DOHH2 (cell line): ENCODE measurements around the gene ADGRE1.

ENCODE experiments used
- H3F3A ChIP-seq: fragments of 200-600 bp; sonication (generic), shearing (Covaris generic); 2 replicates; pipeline ENCODE4 v1.6.0; 2016; ENCODE audit warnings: antibody characterized with exemption, mild to moderate bottlenecking; ENCODE audit not compliant: control insufficient read depth, insufficient read depth
- H3K27ac ChIP-seq: fragments of 200-600 bp; sonication (generic); 2 replicates; pipeline ENCODE4 v1.5.1; 2014; ENCODE audit warnings: low read depth, mild to moderate bottlenecking, low read length, moderate library complexity
- H3K27me3 ChIP-seq: fragments of 200-600 bp; sonication (generic); 2 replicates; pipeline ENCODE4 v1.6.1; 2014; ENCODE audit warnings: mild to moderate bottlenecking, low read length, mixed read lengths; ENCODE audit not compliant: control insufficient read depth
- H3K36me3 ChIP-seq: fragments of 200-600 bp; sonication (generic); 2 replicates; pipeline ENCODE4 v1.6.1; 2014; ENCODE audit warnings: mild to moderate bottlenecking, low read length, moderate library complexity, mixed read lengths; ENCODE audit not compliant: control insufficient read depth
- H3K4me1 ChIP-seq: fragments of 200-600 bp; sonication (generic); 2 replicates; pipeline ENCODE4 v1.6.1; 2014; ENCODE audit warnings: mild to moderate bottlenecking, low read length, mixed read lengths; ENCODE audit not compliant: control insufficient read depth
- H3K4me2 ChIP-seq: fragments of 200-600 bp; sonication (generic); 2 replicates; pipeline ENCODE4 v1.6.0; 2014; ENCODE audit warnings: mild to moderate bottlenecking, low read length, moderate library complexity
- H3K4me3 ChIP-seq: fragments of 200-600 bp; sonication (generic); 2 replicates; pipeline ENCODE4 v1.5.1; 2014; ENCODE audit warnings: mild to moderate bottlenecking, low read length, mixed read lengths
- H3K79me2 ChIP-seq: fragments of 200-600 bp; sonication (generic); 2 replicates; pipeline ENCODE4 v1.6.1; 2014; ENCODE audit warnings: mild to moderate bottlenecking, low read length, mixed read lengths; ENCODE audit not compliant: control insufficient read depth
- H3K9me2 ChIP-seq: fragments of 200-600 bp; sonication (generic); replicated peaks from 2 replicates; pipeline ENCODE4 v1.6.1; 2014; ENCODE audit warnings: mild to moderate bottlenecking, low read length, mixed read lengths; ENCODE audit not compliant: control insufficient read depth
- H3K9me3 ChIP-seq: fragments of 200-600 bp; sonication (generic); 2 replicates; pipeline ENCODE4 v1.6.1; 2014; ENCODE audit warnings: antibody characterized with exemption, low read length, mixed read lengths; ENCODE audit not compliant: control insufficient read depth, insufficient read depth
- H4K20me1 ChIP-seq: fragments of 200-600 bp; sonication (generic); 2 replicates; pipeline ENCODE4 v1.6.0; 2014; ENCODE audit warnings: low read depth, mild to moderate bottlenecking, antibody characterized with exemption, low read length, moderate library complexity; ENCODE audit not compliant: control insufficient read depth, insufficient read depth
- EZH2phosphoT487 ChIP-seq: fragments of 200-600 bp; sonication (generic); IDR thresholded peaks from 2 replicates; pipeline ENCODE4 v1.6.1; 2017; ENCODE audit warnings: borderline replicate concordance, mild to moderate bottlenecking, antibody characterized with exemption, low read length, moderate library complexity, mixed read lengths
- TF ChIP-seq, protein P1 (sequence below): fragments of 200-600 bp; sonication (generic); IDR thresholded peaks from one replicate; pipeline ENCODE4 v1.5.1; 2014; ENCODE audit warnings: antibody characterized with exemption, mild to moderate bottlenecking, low read depth, low read length; ENCODE audit not compliant: poor library complexity, severe bottlenecking

Gene ADGRE1

DNA sequence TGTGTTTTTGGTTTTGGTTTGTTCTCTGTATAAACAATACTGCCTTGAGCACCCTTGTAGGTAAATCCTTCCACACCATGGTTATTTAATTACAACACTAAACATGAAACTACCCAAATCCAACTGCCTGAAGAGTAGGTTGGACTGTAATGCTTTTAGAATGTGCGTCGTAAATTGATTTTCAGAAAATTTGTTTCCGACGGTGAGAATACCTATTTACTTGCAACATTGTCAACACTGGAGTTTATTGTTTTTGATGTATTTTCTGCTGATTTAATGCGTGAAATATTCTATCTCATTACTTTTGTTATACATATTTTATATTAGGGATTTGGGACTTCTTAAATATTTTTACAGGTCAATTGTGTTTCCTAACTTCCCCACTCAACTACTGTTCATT lies 48.2 kb downstream of the ADGRE1 start:
- no peak for TF ChIP-seq EZH2phosphoT487
- TF ChIP-seq, protein P1, sequence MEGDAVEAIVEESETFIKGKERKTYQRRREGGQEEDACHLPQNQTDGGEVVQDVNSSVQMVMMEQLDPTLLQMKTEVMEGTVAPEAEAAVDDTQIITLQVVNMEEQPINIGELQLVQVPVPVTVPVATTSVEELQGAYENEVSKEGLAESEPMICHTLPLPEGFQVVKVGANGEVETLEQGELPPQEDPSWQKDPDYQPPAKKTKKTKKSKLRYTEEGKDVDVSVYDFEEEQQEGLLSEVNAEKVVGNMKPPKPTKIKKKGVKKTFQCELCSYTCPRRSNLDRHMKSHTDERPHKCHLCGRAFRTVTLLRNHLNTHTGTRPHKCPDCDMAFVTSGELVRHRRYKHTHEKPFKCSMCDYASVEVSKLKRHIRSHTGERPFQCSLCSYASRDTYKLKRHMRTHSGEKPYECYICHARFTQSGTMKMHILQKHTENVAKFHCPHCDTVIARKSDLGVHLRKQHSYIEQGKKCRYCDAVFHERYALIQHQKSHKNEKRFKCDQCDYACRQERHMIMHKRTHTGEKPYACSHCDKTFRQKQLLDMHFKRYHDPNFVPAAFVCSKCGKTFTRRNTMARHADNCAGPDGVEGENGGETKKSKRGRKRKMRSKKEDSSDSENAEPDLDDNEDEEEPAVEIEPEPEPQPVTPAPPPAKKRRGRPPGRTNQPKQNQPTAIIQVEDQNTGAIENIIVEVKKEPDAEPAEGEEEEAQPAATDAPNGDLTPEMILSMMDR: no peak
- no peaks in the 10 kb centered on the region for H3K36me3 ChIP-seq
- H3K4me2 ChIP-seq: no peak overlapping the region
- H3K9me3 ChIP-seq: no peaks in the 10 kb centered on the region
- no peaks in the 10 kb centered on the region for H3K4me1 ChIP-seq
- no peaks in the 10 kb centered on the region for H3K79me2 ChIP-seq
- H3K9me2 ChIP-seq: no peaks in the 10 kb centered on the region
- no peak overlapping the region for H3K27ac ChIP-seq
- H4K20me1 ChIP-seq: no peaks in the 10 kb centered on the region
- H3K4me3 ChIP-seq: no peak overlapping the region
- no peaks in the 10 kb centered on the region for H3F3A ChIP-seq
- H3K27me3 ChIP-seq: no peaks in the 10 kb centered on the region

DNA sequence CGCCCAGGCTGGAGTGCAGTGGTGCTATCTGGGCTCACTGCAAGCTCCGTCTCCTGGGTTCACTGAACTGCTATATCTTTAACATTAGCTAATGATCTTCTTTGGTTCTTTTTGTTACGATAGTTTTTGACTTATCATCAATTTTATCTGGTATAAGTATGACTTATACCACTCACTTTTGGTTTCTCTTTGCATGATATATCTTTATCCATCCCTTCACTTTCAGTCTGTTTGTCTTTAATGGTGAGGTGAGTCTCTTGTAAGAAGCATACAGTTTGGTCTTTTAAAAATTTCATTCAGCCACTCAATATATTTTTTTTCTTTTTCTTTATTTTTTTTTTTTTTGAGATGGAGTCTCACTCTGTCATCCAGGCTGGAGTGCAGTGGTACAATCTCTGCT lies 58.4 kb downstream of the ADGRE1 start:
- H4K20me1 ChIP-seq: no peaks in the 10 kb centered on the region
- H3K27me3 ChIP-seq: no peaks in the 10 kb centered on the region
- no peak for TF ChIP-seq EZH2phosphoT487
- H3K27ac ChIP-seq: no peak overlapping the region
- no peaks in the 10 kb centered on the region for H3K9me3 ChIP-seq
- H3K36me3 ChIP-seq: no peaks in the 10 kb centered on the region
- no peaks in the 10 kb centered on the region for H3K79me2 ChIP-seq
- no peaks in the 10 kb centered on the region for H3K4me1 ChIP-seq
- H3K4me3 ChIP-seq: no peak overlapping the region
- no peaks in the 10 kb centered on the region for H3F3A ChIP-seq
- H3K9me2 ChIP-seq: no peaks in the 10 kb centered on the region
- H3K4me2 ChIP-seq: no peak overlapping the region

DNA sequence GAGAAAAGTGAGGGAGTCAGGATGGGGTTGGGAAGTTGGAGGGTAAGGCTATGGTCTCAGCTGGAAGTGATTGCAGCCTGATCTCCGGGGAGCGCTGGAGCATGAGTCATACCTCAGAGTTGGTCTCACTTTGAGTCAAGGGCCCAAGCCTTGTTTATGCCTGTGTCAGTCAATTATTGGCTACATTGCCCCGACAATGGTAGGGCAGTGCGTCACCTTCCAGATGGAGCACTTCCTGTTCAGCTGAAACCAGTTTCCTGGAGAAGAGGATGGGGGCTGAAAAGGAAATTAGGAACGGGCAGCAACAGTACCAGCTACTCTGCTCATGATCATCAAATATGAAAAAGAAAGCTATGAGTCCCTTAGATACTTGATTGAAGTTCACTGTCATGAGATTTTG lies 60.4 kb downstream of the ADGRE1 start:
- no peaks in the 10 kb centered on the region for H3K4me1 ChIP-seq
- no peaks in the 10 kb centered on the region for H4K20me1 ChIP-seq
- no peaks in the 10 kb centered on the region for H3K79me2 ChIP-seq
- no peaks in the 10 kb centered on the region for H3K36me3 ChIP-seq
- no peaks in the 10 kb centered on the region for H3K9me2 ChIP-seq
- no peaks in the 10 kb centered on the region for H3K27me3 ChIP-seq
- H3K4me3 ChIP-seq: no peak overlapping the region
- no peaks in the 10 kb centered on the region for H3K9me3 ChIP-seq
- no peak overlapping the region for H3K27ac ChIP-seq
- no peaks in the 10 kb centered on the region for H3F3A ChIP-seq
- H3K4me2 ChIP-seq: no peak overlapping the region
- TF ChIP-seq, protein P1: no peak
- TF ChIP-seq EZH2phosphoT487: no peak

DNA sequence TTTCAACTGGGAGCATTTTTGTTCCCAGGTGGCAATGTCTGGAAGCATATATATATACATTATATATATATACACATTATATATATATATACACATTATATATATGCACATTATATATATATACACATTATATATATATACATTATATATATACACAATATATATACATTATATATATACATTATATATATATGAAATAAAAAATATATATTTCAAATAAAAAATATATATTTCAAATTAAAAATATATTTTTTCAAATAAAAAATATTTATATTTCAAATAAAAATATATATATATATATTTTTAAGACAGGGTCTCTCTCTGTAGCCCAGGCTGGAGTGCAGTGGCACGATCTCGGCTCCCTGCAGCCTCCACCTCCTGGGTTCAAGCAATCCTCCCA lies 61.5 kb downstream of the ADGRE1 start:
- no peak overlapping the region for H3K4me3 ChIP-seq
- no peaks in the 10 kb centered on the region for H3K27me3 ChIP-seq
- H3K4me1 ChIP-seq: no peaks in the 10 kb centered on the region
- no peaks in the 10 kb centered on the region for H3K36me3 ChIP-seq
- no peak overlapping the region for H3K27ac ChIP-seq
- no peaks in the 10 kb centered on the region for H3K9me3 ChIP-seq
- no peak overlapping the region for H3K4me2 ChIP-seq
- no peaks in the 10 kb centered on the region for H3F3A ChIP-seq
- no peaks in the 10 kb centered on the region for H3K79me2 ChIP-seq
- H3K9me2 ChIP-seq: no peaks in the 10 kb centered on the region
- H4K20me1 ChIP-seq: no peaks in the 10 kb centered on the region
- no peak for TF ChIP-seq EZH2phosphoT487
- TF ChIP-seq, protein P1: no peak
